PFSK-1 (cell line): Measurements from ENCODE around the gene SERPINA10.

Experiments used
- FOXP2 ChIP-seq: optimal IDR thresholded peaks from 2 replicates; pipeline ENCODE3; 2011; ENCODE audit warnings: borderline replicate concordance, control low read depth, inconsistent platforms; ENCODE audit not compliant: insufficient read depth; ENCODE audit errors: extremely low read length, extremely low read depth
- POLR2AphosphoS5 ChIP-seq: IDR thresholded peaks from 2 replicates; pipeline ENCODE4 v1.6.1; 2012; ENCODE audit warnings: low read depth, mild to moderate bottlenecking, control low read depth, low read length, moderate library complexity
- SIN3A ChIP-seq: IDR thresholded peaks from 2 replicates; pipeline ENCODE4 v1.6.1; 2012; ENCODE audit warnings: mild to moderate bottlenecking, low read length, moderate library complexity, borderline replicate concordance; ENCODE audit not compliant: insufficient read depth
- TAF1 ChIP-seq: IDR thresholded peaks from 2 replicates; pipeline ENCODE4 v1.6.1; 2012; ENCODE audit warnings: low read length, control low read depth, borderline replicate concordance; ENCODE audit not compliant: insufficient read depth
- TF ChIP-seq, protein P1 (sequence below), 2 experiments: IDR thresholded peaks; 2 replicates each; pipeline versions ENCODE4 v1.6.1 to v1.8.0; 2011 to 2012; ENCODE audit warnings: low read depth in 2 of 2, low read length in 2 of 2, control low read depth in 1 of 2, inconsistent platforms in 1 of 2, mild to moderate bottlenecking in 1 of 2, moderate library complexity in 1 of 2; ENCODE audit not compliant: insufficient read depth in 1 of 2

SERPINA10 gene

DNA sequence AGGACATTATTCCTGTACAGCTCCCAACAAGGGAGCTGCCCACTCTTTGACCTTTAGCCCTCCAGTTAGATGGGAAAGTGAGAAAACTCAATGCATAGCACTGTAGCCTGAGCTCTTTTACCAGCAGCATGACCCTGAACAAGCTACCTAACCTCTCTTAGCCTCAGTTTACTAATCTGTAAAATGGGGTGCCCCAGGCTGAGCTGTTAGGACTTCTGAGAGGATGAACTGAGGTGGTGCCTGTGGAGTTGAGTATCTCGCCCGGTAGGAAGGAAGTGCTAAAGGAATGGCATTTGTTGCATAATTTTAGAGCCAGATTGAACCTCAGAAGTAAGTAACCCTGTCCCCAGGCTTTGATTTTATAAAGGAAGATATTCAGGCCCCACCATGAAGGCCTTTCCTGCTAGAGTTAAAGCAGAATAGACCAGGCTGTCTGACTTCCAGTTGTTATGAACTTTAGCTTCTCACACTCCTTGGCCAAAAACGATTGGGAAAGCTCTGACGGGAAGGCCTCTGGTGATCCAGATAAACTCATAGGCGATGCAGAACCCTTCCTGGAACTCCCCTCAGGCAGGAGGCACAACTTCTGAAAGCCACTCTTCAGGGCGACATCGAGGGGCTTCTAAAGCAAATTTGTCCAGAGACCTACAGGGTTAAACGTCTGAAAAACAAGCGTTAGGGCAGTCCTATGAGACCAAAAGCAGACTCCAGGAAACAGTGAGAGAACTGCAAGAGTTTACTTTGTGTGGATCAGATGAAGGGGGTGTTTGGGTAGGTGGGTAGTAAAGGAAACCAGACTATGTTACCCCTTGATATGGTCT lies 2.5 kb upstream of the SERPINA10 start:
- TF ChIP-seq SIN3A (no peak), FOXP2 (no peak), TAF1 (no peak), POLR2AphosphoS5 (no peak)
- TF ChIP-seq, protein P1, sequence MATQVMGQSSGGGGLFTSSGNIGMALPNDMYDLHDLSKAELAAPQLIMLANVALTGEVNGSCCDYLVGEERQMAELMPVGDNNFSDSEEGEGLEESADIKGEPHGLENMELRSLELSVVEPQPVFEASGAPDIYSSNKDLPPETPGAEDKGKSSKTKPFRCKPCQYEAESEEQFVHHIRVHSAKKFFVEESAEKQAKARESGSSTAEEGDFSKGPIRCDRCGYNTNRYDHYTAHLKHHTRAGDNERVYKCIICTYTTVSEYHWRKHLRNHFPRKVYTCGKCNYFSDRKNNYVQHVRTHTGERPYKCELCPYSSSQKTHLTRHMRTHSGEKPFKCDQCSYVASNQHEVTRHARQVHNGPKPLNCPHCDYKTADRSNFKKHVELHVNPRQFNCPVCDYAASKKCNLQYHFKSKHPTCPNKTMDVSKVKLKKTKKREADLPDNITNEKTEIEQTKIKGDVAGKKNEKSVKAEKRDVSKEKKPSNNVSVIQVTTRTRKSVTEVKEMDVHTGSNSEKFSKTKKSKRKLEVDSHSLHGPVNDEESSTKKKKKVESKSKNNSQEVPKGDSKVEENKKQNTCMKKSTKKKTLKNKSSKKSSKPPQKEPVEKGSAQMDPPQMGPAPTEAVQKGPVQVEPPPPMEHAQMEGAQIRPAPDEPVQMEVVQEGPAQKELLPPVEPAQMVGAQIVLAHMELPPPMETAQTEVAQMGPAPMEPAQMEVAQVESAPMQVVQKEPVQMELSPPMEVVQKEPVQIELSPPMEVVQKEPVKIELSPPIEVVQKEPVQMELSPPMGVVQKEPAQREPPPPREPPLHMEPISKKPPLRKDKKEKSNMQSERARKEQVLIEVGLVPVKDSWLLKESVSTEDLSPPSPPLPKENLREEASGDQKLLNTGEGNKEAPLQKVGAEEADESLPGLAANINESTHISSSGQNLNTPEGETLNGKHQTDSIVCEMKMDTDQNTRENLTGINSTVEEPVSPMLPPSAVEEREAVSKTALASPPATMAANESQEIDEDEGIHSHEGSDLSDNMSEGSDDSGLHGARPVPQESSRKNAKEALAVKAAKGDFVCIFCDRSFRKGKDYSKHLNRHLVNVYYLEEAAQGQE (IDR thresholded peaks at IDR 0.05; ENCODE audit: insufficient read depth in 1 of 2, low read depth in 2 of 2, low read length in 2 of 2) = no peak

DNA sequence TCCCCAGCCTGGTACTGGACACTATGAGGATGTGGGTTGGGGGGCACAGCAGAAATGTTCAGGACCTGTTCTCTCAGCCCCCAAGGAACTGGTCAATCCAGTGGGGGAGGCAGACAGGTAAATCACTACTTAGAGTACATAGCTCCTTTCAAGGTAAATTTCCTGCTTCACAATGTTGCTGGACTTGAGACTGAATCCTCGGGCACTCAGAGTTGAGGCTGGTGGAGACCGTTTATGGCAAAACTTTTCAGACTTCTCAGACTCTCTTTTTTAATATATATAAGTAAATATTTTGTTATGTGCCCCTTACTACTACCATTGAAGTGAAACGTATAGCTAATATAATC lies 483 bp upstream of the SERPINA10 start:
- no peak for TF ChIP-seq POLR2AphosphoS5
- TF ChIP-seq SIN3A = no peak
- TF ChIP-seq, protein P1 (IDR thresholded peaks at IDR 0.05; ENCODE audit: insufficient read depth in 1 of 2, low read depth in 2 of 2, low read length in 2 of 2) = no peak
- TF ChIP-seq TAF1 = no peak
- TF ChIP-seq FOXP2 = no peak

DNA sequence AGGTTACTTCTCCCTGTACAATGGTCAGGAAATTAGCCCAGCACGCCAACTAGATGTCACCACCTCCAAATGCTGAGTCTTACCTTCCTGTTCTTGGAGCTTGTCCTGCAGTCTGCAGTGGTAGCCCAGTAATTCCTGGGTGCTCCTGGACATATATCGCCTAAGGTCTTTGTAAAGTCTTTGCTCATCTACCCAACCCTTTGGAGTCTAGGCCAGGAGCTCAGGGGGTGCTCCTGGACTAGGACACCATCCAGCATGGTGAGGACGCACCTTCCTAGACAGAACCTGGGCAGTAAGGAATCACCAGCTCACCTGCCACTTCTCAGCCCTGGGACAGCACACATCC lies 569 bp downstream of the SERPINA10 start:
- TF ChIP-seq POLR2AphosphoS5 (no peak), TAF1 (no peak), FOXP2 (no peak), SIN3A (no peak)
- TF ChIP-seq, protein P1 (IDR thresholded peaks at IDR 0.05; ENCODE audit: insufficient read depth in 1 of 2, low read depth in 2 of 2, low read length in 2 of 2) = no peak

DNA sequence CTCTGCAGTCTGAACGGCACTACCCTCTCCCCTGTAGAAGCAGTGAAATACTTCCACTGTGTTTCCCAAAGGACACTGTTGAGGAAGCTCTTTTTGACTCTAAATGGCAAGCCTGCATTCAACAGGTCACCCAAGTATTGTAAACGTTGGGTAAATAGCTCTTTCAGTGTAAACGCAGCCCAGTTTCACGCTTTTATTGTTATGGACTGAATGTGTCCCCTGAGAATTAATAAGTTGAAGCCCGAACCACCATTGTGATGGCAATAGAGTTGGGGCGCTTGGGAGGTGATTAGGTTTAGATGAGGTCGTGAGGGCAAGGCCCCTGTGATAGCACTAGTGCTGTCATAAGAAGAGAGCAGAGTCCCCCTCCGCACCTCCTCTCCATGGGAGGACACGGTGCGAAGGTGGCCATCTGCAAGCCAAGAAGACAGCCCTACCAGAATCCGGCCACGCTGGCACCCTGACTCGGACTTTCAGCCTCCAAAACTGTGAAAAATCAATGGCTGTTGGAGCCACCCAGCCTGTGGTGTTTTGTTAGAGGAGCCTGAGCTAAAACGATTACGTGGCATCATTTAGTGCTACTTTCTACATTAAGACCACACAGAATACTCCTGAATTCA lies 1.1 kb downstream of the SERPINA10 start:
- no peak for TF ChIP-seq POLR2AphosphoS5
- TF ChIP-seq, protein P1 (IDR thresholded peaks at IDR 0.05; ENCODE audit: insufficient read depth in 1 of 2, low read depth in 2 of 2, low read length in 2 of 2) = no peak
- TF ChIP-seq FOXP2 = no peak
- TF ChIP-seq TAF1 = no peak
- TF ChIP-seq SIN3A = no peak
